DOHH2 (cell line): ENCODE data around the gene CD58.
"Not testable (repeated sequence)": the region's sequence is repeated elsewhere in the genome, so short reads cannot be mapped to it uniquely, and the experiment has no call there.

Source experiments
- CTCF ChIP-seq: fragments of 200-600 bp; sonication (generic); IDR thresholded peaks from one replicate; pipeline ENCODE4 v1.5.1; 2014; ENCODE audit warnings: antibody characterized with exemption, mild to moderate bottlenecking, low read depth, low read length; ENCODE audit not compliant: poor library complexity, severe bottlenecking
- EZH2phosphoT487 ChIP-seq: fragments of 200-600 bp; sonication (generic); IDR thresholded peaks from 2 replicates; pipeline ENCODE4 v1.6.1; 2017; ENCODE audit warnings: borderline replicate concordance, mild to moderate bottlenecking, antibody characterized with exemption, low read length, moderate library complexity, mixed read lengths

GRCh38 chr1:116603646-116604045 is 32.8 kb upstream of the CD58 start:
- not testable (repeated sequence) for TF ChIP-seq CTCF, EZH2phosphoT487
